H1 (cell line): Measurements from ENCODE around the gene DKC1.

Experiments used
- CEBPB ChIP-seq: IDR thresholded peaks from 2 replicates; pipeline ENCODE4 v1.6.1; 2012; ENCODE audit warnings: low read depth, low read length
- FOSL1 ChIP-seq: IDR thresholded peaks from 2 replicates; pipeline ENCODE4 v1.6.1; 2011; ENCODE audit warnings: mild to moderate bottlenecking, low read depth, low read length, moderate library complexity; ENCODE audit not compliant: insufficient read depth
- JUN ChIP-seq: IDR thresholded peaks from 2 replicates; pipeline ENCODE4 v1.6.1; 2011; ENCODE audit warnings: low read depth, mild to moderate bottlenecking, improper control_type of control experiment, low read length
- POLR2AphosphoS5 ChIP-seq: IDR thresholded peaks from 2 replicates; pipeline ENCODE4 v1.6.1; 2011; ENCODE audit warnings: low read depth, low read length

GRCh38 chrX:154731184-154731583 lies 31.5 kb upstream of the DKC1 start:
- TF ChIP-seq FOSL1 = no peak
- TF ChIP-seq POLR2AphosphoS5 = no peak
- TF ChIP-seq CEBPB = no peak
- TF ChIP-seq JUN = no peak
